HG03025 (cell line): ENCODE data around the gene ZBTB32.

Source experiments
- ATAC-seq: cut with Tn5 transposase; IDR thresholded peaks from one replicate; pipeline ENCODE4 v1.9.1; 2021; ENCODE audit warnings: mild to moderate bottlenecking, moderate library complexity; ENCODE audit not compliant: unreplicated experiment, low FRiP score

ZBTB32 gene

DNA sequence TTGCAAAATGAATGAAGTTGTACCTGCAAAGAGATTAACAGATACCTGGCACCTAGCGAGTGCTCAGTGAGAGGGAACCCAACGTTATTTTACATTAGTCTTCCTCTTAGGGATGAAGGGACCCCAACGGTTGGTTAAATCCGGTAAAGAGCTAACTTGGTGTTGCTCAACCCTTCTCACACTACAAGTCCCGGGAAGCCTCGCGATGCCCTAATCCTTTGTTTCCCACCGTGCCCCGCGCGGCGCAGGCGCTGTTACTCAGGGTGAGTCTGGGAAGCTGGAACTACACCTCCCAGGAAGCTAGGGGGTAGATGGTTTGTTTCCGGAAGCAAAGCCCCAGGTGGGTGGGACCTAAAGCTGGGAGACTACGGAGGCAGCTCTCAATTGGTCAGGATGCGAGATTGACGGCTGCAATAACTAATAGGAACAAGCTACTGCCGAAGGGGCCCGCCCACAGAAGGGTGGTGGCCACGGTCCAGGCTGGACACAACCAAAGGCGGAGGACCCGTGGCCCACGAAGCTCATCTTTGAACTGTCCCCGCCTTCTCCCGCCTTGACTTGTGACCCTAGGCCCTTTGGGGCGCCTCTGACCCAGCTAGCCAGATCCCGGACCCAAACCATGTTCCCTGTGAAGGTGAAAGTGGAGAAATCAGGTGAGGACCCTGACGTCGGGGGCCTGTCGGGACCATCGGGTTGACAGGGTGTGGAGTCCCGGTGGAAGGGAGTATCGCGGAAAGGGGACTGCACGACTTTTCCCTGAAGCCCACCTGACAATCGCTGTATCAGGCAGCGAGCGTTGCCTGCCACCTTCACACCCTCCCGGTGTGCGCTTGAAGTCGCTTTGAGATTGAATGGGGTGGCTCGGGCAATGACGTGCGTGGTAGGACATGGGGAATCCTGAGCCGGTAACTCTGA is 44.0 kb downstream of the ZBTB32 start, which contains the start of gene LIN37:
Gene LIN37 (plus strand): TSS at position 471 of the 915 bp plus-strand sequence. CDS start 149 bp downstream, at position 620.
- ATAC-seq = peak; percentile 46

DNA sequence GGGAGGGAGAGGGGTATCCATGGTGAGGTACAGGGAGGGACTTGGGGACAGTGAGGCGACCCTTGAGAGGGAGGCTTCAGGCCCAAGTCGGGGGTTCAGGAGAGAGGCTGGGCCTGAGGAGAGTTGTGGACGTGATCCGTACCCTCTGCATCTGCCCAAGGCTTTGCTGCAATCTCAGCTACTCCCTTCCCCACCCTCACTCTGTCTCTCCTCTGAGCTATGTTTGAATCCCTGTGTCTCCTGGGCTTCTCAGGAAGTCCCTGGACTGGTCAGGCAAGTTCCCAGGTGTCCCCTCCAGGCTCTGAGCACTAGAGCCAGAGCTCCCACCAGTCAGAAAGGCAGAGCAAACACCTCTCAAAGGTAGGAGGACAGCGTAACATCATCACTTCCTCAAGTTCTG is 45.8 kb downstream of the ZBTB32 start:
- ATAC-seq = no peak

DNA sequence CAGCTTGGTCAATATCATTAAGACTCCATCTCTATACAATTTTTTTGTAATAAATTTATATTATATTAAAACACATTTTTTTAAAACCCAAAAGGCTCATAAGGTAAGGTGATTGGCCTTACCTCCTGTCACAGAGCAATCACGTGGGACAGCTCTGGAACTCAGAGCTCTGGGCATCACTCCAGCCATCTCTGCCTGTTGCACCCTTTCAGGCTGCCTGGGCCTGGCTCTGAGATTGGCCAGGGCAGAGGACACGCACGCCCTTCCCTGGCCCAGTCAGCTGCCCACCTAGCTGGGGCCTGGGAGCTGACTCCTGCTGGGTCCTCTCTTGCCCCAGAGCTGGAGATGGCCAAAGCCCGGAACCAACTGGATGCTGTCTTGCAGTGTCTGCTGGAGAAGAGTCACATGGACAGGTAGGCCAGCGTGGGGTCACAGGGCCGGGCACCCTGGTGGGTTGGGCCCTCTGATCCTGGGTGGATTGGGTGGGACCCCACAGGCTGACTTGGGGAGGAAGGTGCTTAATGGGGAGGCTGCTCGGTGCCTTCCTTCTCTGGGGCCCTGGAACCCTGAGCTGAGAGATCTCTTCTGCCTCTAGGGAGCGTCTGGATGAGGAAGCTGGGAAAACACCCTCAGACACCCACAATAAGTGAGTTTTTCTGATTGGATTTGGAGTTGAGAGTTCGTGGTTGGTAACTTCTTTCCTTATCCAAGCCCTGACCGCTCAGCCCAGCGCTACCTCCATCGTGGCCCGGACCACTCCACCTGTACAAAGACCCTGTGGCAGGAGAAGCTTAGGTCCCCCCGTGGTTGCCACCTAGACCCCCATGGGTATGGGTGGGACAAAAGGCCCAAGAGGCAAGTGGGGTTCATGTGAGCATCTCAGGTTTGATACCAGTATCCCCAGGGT is 47.7 kb downstream of the ZBTB32 start:
- no peak for ATAC-seq

DNA sequence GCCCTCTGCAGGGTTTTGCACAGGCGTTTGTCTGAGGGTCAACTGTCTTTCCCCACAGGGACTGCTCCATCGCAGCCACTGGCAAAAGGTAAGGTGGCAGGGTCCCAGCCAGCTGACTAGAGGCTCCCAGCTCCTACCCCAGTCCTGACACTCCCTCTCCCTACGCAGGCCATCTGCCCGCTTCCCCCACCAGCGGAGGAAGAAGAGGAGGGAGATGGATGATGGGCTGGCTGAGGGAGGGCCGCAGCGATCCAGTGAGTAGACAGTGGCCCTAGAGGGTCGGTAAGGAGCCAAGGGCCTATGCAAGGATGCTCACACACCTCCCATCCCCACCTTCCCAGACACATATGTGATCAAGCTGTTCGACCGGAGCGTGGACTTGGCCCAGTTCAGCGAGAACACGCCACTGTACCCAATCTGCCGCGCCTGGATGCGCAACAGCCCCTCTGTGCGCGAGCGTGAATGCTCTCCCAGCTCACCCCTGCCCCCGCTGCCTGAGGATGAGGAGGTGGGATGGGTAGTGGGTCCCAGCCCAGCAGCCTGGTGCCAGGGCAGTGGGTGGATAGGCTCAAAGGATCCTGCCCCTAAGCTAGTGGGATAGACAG is 48.5 kb downstream of the ZBTB32 start:
- ATAC-seq = no peak

DNA sequence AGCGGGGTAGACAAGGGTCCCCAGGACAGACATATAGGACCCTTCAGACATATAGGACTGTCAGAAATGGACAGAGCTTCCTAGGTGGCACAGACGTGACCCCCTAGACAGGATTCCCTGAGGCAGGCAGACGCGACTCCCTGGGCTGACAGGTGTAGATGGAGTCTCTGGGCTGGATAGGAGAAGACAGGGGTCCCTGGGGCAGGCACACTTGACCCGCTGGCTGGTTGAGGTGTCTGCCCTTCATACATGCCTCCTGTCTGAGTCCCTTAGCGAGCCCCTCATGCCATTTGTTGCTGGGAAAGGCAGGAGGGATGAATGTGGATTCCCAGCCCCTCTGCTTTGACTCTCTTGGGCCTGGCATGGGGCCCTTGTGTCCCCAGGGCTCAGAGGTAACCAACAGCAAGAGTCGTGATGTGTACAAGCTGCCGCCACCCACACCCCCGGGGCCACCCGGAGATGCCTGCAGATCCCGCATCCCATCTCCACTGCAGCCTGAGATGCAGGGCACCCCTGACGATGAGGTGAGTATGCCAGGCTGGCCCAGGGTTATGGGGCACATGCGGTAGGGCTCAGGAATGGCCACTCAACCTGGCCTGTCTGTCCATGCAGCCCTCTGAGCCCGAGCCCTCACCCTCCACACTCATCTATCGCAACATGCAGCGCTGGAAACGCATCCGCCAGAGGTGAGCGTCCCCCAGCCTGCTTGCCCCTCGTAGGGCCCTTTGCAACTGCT is 49.4 kb downstream of the ZBTB32 start:
- ATAC-seq = no peak

DNA sequence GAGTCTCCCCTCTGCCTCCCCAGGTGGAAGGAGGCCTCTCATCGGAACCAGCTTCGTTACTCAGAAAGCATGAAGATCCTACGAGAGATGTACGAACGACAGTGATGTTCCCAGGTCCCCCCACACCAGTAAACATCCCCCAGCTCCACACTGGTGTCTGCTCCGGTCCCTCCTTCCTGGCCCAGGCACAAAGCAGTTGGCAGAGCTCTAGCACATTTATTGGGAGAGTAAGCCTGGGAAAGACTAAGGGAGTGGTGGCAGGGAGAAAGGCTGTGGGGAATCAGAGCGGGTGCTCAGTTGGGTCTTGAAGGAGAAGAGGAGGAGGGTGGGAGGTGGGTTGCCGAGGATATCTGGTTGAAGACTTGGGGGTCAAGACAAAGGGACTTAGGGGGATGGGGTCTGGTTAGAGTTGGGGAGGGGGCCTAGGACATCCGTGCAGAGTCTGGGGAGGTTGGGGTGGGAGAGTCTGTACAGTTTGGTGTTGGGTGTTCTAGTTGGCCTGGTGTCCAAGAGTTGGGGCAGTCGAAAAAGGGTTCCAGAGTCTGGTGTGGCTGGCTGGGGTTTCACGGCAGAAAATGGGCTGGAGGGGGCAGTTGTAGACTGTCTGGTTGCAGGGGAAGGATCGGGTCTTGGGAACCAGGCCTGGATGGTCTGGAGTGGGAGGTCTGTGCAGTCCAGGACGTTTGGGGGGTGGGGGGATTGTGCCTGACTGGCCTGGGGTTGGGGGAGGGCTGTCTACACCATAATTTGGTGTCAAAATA is 50.2 kb downstream of the ZBTB32 start:
- no peak for ATAC-seq

DNA sequence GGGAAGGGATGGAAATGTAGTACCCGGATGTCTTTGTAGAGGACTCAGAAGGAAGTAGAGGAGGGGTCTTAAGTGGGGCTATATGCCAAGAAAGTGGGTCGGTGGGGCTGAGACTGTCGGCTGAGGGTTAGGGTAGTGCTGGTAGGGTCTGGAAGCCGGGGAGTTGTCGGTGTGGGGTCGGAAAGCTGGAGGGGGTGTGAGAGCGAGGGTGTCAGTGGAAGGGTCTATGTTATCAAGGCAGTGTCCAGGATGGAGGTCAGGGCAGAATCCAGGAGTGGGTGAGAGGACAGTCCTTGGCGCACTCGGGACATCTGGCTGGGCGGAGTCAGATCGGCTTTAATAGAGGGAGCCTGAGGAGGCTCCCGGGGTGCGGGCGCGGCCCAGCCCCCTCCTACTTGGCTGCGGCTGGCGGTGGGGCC is 50.8 kb downstream of the ZBTB32 start:
- no peak for ATAC-seq

DNA sequence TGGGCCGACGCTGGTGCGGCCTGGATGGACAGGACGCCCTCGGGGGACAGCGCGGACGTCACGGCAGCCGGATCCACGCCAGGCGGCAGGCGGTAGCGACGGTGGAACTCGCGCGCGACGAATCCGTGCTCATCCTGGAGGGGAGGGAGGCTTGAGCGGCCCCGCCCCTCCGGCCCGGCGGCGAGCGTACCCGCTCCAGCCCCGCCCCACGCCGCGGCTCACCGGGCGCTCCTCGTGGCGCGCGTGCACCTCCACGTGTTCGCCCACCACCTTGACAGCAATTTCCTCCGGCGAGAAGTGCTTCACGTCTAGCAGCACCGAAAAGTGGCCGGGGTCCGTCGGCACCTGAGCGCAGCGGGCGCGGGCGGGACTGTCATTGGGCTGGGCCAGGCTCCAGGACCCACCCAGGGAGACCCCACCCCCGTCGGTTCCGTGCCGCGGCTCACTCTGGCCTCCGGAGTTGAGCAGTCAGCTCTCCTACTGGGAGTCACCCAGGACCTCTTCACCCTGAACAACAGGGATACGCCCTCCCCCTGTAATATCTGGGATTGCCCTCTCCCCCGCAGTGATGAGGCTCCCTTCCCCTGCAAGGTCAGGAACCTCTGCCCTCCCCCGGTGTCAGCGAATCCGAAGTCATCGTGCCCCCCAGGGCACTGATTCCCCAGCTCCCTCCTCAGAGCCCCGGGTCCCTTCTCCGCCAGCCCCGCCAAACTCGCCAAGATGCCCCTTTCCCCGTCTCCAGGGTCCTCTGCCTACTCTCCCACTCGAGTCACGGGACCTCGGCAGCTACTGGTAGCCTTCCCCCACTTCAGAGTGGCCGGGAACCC is 51.4 kb downstream of the ZBTB32 start:
- ATAC-seq = no peak

DNA sequence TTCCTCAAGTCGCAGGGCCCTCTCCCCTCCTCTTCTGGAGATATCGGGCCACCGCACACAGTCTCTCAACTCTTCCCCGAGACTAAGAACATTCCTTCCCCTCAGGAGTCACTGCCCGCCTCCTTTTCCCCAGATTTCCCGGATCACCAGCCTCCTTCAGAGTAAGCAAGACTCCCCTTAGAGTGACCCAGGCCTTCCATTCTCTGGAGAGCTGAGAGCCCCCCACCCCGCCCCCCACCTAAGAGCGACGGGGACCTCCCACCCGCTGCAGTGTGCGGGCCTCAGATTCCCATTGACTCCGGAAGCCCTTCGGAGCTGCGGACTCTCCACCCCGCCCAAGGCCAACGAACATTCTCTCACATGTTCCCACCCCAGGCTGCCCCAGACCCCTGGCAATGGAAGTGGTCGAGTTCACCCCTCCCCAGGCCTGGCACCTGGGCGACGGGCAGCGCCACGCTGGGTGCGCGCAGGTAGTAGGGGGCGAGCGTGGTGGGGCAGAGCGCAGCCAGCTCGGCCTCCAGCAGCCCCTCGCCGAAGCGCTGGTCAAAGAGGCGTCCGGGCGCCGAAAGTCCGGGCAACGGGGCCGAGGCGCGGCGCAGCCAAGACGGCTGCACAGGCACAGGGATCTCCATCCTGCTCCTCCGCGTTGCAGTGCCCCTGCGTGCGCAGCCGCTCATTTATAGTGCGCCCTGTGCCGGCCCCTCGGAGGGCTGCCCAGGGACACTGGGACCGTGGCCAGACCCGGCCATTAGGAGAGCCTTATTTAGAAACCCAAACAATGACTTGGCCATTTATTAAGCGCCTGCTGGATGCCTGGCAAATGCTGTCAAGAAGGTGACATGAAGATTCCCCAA is 52.2 kb downstream of the ZBTB32 start, which contains the start of gene HSPB6:
Gene HSPB6 (minus strand): TSS at position 653 of the 854 bp plus-strand sequence. CDS start 21 bp downstream, at position 632.
- ATAC-seq = no peak

DNA sequence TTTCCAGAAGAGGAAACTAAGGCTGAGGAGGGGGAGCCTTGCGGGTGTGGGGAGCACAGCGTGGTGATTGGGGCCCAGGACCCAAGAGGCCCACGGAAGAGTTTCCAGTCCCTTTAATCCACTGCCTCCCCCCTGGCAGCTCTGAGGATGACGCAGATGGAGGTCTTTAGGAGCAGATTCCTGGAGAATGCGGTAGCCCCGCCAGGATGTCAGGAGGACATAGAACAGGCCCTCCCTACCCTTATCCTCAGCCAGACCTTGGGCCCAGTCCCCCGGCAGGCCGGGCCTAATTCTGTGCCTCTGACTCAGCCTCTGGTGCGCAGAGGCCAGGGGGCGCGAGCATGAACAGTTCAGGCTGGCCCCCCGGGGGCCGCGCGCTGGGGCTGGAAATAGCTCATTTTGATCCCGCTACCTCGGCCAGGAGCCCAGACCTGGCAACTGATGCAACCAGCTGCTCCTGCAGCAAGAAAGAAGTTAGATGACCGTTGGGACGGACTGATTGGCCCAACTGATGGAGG is 52.9 kb downstream of the ZBTB32 start:
- no peak for ATAC-seq

DNA sequence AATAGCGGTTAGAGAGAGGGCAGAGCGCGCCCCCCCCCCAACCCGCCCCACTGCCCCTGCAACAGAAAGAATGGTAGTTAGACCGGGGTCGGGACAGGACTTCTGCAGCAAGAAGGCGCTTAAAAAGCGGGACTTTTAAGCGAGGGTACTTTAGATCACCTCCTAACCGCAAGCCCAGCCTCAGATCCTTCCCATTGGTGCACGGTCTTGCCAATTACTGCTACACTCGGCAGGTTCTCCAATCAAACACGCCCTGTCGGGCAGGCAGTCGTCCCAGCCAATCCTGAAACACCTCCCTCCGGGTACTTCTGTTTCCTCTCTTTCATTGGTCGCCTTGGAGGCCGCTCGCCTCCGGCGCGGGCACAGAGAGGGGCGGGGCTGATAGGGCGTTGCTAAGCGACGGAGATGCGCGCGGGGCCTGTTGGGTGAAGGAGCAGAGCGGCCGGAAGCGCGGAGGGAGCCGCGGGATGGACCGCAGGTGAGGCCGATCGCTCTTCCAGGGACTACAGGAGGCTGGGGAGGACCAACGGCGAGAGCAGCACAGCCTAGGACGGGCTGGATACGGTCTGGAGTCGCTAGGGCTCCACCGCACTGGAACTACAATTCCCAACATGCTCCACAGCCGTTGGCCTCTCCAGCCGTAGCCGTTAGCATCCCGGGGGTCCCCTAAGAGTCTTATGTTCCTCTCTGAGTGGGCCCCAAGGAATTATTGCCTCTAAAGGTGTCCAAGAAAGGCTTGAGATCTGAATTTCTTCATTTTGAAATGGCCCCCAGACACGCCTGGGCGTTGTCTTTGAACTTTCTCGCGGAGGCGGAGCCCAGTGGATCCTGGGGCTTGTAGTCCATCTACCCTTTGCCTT is 53.6 kb downstream of the ZBTB32 start, which contains the start of gene PROSER3:
Gene PROSER3 (plus strand): TSS at position 428 of the 860 bp plus-strand sequence. CDS start 40 bp downstream, at position 468.
- peak; percentile 86 for ATAC-seq

DNA sequence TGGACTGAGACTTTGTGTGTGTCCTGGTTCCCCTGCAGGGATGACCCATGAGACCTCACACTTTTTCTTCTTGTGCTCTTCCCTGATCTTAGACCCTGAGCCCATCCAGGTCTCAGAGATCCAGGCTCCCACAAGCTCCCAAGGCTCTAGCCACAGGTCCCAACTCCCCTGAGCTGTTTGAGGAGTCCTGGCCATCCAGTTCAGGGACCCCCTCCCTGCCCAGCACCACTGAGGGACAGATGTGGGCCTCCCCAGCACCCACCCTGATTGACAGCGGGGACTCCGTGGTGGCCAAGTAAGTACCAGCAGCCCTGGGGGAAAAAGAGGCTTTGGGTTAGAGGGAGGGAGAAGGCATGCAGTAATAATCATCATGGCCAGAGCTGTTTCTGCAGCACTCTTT is 55.3 kb downstream of the ZBTB32 start:
- ATAC-seq = no peak

DNA sequence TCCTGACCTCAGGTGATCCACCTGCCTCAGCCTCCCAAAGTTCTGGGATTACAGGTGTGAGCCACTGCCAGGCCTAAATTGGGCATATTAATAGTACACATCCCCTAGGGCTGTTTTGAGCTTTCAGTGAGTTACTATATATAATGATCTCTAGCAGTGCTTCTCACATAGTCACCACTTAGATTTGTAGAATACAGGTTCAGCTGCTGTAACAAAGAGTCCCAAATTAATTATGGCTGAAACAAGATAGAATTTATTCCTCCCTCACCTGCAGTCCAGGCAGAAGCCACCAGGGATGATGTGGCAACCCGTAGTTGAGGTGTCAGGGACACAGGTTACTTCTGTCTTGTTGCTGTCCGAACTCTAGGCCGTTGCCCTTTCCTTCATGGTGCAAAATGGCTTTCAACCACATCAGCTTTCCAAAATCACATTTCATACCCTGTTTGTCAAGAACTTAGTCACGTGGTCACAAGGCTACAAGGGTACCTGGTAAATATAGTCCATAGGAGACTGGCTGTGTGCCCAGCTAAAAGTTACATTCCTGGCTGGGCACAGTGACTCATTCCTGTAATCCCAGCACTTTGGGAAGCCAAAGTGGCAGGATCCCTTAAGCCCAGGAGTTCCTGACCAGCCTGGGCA is 56.5 kb downstream of the ZBTB32 start:
- ATAC-seq = no peak

DNA sequence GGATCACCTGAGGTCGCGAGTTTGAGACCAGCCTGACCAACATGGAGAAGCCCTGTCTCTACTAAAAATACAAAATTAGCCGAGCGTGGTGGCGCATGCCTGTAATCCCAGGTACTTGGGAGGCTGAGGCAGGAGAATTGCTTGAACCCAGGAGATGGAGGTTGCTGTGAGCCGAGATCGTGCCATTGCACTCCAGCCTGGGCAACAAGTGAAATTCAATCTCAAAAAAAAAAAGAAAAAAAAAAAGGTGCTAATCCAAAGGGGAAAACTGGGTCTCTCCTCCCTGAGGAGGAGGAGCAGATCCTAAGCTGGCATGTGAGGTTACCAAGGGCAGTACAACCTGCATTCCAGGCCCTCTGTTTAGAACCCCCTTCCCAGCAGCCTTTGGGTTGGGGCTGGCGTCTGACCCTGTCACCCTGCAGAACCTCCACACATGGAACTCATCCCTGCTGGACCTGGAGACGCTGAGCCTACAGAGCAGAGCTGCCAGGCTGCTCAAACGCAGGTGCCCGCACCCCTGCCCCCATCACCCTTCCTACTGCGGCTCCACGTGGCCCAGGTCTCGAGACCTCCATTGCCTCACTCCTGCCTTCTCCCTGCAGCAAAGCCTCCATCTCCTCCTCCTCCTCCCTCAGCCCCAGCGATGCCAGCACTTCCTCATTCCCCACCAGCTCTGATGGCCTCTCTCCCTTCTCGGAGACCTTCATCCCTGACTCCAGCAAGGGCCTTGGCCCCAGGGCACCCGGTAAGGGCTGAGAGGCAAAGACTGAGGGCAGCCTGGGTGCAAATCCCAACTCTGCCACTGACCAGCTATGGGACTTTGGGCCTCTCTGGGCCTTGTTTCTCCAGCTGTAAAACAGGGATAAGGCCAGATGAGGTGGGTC is 60.3 kb downstream of the ZBTB32 start:
- ATAC-seq = no peak
